Brain pericyte (primary cell): ENCODE results near the gene FZD7.

Source experiments
- DNase-seq: peaks from one replicate; pipeline ENCODE4 v3.0.0-alpha.2; 2012; ENCODE audit warnings: low read depth, low spot score

The FZD7 gene

GRCh38 chr2:202014318-202014717, 19.3 kb upstream of the FZD7 start:
- DNase-seq = no peak

DNA sequence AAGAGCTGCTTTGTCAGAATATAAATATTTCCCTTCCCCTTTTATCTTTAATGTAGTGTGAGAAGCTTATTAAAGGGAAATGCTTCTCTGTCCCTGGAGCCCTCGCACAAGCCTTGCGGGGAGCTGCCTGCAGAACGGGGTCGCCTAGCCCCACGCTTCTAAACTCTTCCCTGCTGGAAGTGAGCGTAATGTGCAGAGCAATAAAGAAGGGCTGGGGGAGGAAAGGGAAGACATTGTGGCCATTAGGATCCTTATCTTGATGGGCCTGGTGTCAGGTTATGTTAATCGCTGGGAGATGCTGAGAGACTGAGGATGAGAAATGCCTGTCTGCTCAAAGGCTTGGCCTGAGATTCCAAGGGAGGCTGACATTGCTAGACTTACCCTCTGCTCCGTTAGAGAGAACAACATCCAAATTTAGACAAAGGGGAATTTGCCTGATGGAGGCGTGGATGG, 18.9 kb upstream of the FZD7 start:
- no peak for DNase-seq

- no peak for DNase-seq
Observed at GRCh38 chr2:202015471-202015870, 18.2 kb upstream of the FZD7 start.

- no peak for DNase-seq
Observed at GRCh38 chr2:202016579-202017227, 17.0 kb upstream of the FZD7 start.

DNA sequence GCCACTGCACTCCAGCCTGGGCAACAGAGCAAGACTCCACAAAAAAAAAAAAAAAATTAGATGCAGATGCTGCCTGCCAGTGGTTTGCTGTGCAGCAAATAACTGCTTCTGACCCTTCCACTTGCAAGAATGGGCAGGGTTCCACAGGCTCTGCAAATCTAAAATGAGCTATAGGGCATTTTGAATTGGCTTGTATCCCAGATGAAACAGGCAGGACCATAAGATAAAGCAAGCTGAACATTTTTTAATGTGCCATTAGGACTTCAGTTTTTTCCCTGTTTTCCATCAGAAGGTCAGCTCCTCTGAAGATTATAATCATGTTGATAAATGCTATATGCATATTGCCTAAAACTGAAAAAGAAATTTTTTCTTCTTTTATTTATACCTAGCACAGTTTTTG, 15.7 kb upstream of the FZD7 start:
- no peak for DNase-seq

DNA sequence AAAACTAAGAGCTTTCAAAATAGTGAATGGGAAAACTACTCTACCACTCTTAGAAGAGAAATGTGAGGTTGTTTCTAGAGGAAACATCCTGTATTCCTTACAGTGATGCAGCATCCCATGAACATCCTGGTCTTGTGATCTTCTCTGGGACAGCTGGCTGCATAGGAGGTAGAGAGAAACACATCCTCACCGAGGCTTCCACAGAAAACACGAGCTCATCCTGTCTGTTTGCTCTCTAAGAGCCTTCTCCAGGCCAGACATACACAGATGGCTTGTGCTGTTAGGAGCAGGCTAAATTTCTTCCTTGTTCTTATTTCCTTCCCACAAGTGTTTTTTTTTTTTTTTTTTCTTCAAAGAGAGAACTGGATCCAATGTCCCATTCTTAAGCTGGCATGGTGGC, 14.7 kb upstream of the FZD7 start:
- DNase-seq = no peak

- DNase-seq = no peak
Observed at GRCh38 chr2:202019689-202020450, 13.8 kb upstream of the FZD7 start.

- DNase-seq = no peak
Observed at GRCh38 chr2:202022755-202023154, 10.9 kb upstream of the FZD7 start.

DNA sequence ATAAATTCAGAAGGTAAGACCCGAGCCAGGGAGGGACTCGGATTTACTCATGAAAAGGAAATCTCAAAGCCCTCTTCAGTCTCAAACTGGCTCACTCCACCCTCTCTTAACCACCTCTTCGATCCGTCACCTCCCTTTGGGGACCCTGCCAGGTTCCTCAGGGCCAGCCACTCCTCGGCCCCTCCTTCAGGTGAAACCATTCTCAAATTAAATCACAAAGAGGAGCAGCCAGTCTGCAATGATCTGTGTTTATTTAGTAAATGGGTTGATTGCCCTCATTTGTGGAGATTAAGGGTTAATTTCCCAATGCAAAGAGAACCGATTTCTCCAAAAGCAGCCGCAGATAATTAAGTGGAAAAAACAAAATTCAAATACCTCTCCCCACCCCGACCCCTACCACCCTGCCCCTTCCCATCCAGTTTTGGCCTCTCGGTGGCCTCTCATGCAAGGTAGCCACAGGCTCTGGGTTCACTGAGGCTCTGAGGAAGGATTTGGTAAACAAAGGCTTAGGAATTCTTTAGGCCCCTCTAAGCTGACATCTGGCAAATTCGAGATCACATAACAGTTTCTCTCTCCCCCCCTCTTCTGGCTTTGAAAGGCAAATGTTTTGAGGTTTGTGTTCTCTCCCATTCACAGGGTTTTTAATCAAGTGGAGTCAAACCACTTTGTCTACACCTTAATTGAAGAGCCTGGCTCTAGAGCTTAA, 10.3 kb upstream of the FZD7 start:
- DNase-seq = no peak

- no peak for DNase-seq
Observed at GRCh38 chr2:202023904-202024266, 9.8 kb upstream of the FZD7 start.

DNA sequence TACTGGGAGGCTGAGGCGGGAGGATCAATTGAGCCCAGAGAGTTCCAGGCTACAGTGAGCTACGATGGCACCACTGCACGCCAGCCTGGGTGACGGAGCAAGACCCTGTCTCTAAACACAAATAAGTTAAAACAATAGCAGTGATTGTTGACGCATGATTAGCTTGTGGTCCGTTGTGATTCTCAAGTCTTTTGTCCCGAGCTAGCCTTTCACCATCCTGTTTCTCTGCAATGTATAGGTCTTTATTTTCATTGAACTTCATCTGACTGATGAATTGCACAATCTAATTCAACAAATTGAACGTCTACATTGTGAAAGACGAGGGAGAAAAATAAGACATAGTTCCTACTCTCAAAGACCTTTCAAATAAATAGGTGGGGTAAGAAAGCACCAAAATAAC, 8.8 kb upstream of the FZD7 start:
- DNase-seq = no peak

GRCh38 chr2:202025816-202026215, 7.8 kb upstream of the FZD7 start:
- DNase-seq = no peak

DNA sequence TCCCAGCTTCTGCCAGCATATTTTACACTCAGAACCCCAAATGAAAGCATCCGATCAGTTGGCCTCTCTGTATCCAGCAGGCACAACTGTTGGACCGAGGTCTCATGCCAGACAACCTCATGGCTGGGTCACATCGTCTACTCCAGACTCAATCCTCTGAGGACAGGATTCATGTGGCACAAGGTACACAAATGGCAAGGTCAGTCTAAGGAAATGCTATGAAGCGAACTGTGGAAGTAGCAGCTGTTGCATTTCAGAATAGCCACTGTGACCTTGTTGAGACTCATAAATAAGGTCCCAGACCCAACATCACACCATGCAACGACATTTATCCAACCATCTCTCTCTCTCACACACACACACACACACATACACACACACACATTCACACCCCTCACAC, 7.1 kb upstream of the FZD7 start:
- no peak for DNase-seq

GRCh38 chr2:202030691-202031090, 3.0 kb upstream of the FZD7 start:
- DNase-seq = no peak

GRCh38 chr2:202031246-202031951, 2.3 kb upstream of the FZD7 start:
- DNase-seq = no peak

DNA sequence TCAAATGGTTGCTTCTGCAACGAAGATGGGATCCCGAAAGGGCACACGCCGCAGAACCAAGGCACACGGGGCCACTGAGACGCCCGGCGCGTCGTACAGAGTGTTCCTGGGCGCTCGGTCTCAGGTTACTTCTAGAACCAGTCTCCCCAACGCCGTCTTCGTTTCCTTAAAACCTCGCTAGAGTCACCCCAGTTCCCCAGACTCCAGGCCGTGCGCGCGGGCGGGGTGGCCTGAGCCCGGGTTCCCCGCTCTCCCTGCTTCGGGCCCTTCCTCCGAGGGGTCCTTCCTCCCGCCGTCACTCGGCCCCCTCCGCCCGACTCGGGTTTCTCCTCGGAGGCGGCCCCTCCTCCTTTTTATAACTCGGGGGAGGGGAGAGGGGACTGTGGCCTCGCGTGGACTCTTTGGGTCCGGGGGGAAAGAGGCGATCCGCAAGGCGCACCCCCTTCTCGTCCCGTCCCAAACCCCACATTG, 774 bp upstream of the FZD7 start:
- DNase-seq = no peak

DNA sequence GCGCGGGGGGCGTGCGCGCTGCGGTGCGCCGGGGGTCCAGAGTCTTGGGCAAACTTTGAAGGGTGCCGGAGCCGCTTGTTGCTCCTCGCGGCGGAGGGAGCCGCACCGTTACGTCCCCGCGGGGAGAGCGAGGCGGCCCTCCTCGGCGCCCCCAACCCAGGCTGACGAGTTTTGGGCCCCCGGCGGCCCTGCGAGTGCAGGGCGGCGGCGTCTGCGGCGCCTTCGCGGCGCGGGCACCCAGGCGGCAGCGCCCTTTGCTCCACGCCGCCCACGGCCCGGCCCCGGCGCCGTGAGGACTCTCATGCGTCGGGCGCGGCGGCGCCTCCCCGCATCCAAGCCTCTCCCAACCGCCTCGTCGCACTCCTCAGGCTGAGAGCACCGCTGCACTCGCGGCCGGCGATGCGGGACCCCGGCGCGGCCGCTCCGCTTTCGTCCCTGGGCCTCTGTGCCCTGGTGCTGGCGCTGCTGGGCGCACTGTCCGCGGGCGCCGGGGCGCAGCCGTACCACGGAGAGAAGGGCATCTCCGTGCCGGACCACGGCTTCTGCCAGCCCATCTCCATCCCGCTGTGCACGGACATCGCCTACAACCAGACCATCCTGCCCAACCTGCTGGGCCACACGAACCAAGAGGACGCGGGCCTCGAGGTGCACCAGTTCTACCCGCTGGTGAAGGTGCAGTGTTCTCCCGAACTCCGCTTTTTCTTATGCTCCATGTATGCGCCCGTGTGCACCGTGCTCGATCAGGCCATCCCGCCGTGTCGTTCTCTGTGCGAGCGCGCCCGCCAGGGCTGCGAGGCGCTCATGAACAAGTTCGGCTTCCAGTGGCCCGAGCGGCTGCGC, 814 bp downstream of the FZD7 start:
- no peak for DNase-seq

GRCh38 chr2:202035089-202035940, 1.7 kb downstream of the FZD7 start:
- DNase-seq = no peak

GRCh38 chr2:202035941-202036372, 2.3 kb downstream of the FZD7 start:
- DNase-seq = no peak

GRCh38 chr2:202036601-202037037, 3.0 kb downstream of the FZD7 start:
- DNase-seq = no peak
